Activated CD8-positive, alpha-beta memory T cell treated with anti-CD3 and anti-CD28 coated beads, Interleukin-2, amount 10 ng/mL, durations not matched to agents 7 days and 5 days (primary cell): ENCODE data around the gene TUBGCP2. TPM values are rescaled to one million over a fixed set of nuclear protein-coding genes. Genes with fewer than 3 reads are reported as not detected.

Experiments used
- ATAC-seq: fragments of 150-1000 bp; cut with Tn5 transposase; one replicate; pipeline ENCODE4 v1.10.0; 2021; ENCODE audit warnings: moderate library complexity
- CTCF ChIA-PET: fragments of 350-600 bp; sonication (Branson Sonifier 250); formaldehyde crosslinking; loops from one replicate; lab custom pipeline; 2021; ENCODE audit warnings: antibody characterized with exemption; lab: Charles Lee
- DNase-seq: peaks from one replicate; pipeline ENCODE4 v3.0.0-alpha.2; 2020
- H3K27ac Mint-ChIP-seq: one replicate; pipeline ENCODE4 v1.8.0; 2021; ENCODE audit warnings: mild to moderate bottlenecking, mixed read lengths
- H3K27me3 Mint-ChIP-seq: one replicate; pipeline ENCODE4 v1.8.0; 2021; ENCODE audit warnings: mixed read lengths
- H3K36me3 Mint-ChIP-seq: one replicate; pipeline ENCODE4 v1.8.0; 2021; ENCODE audit warnings: mild to moderate bottlenecking, mixed read lengths
- H3K4me1 Mint-ChIP-seq: one replicate; pipeline ENCODE4 v1.8.0; 2021; ENCODE audit warnings: mixed read lengths
- H3K4me3 Mint-ChIP-seq: one replicate; pipeline ENCODE4 v1.8.0; 2021; ENCODE audit warnings: mild to moderate bottlenecking, moderate library complexity, mixed read lengths
- H3K9me3 Mint-ChIP-seq: one replicate; pipeline ENCODE4 v1.8.0; 2022; ENCODE audit warnings: low read depth, mixed read lengths
- total RNA-seq, 2 experiments: library from RNA; stranded (reverse); gene quantifications; one replicate each; pipeline ENCODE4 v1.2.3, GENCODE V29; 2021

Gene TUBGCP2
- total RNA-seq, 2 experiments from 2014 or later, result 60.4 to 64.7 TPM

- no peak overlapping the region for H3K27ac Mint-ChIP-seq
- H3K4me1 Mint-ChIP-seq, result peaks cover 8% of the 10 kb centered on the region
- no peak for DNase-seq
- no peaks in the 10 kb centered on the region for H3K9me3 Mint-ChIP-seq
- CTCF ChIA-PET, result interaction anchor here (0.9 to 1.4 kb wide), 2 partner anchors 19 to 40 kb away, joined by 3 to 4 read pairs; no protein-coding TSS in a partner anchor
- no peak for ATAC-seq
- H3K27me3 Mint-ChIP-seq, result no peaks in the 10 kb centered on the region
- no peak overlapping the region for H3K4me3 Mint-ChIP-seq
- peaks cover 44% of the 10 kb centered on the region for H3K36me3 Mint-ChIP-seq
These were observed 9.4 kb downstream of the TUBGCP2 start for GRCh38 chr10:133299224-133299623.

DNA sequence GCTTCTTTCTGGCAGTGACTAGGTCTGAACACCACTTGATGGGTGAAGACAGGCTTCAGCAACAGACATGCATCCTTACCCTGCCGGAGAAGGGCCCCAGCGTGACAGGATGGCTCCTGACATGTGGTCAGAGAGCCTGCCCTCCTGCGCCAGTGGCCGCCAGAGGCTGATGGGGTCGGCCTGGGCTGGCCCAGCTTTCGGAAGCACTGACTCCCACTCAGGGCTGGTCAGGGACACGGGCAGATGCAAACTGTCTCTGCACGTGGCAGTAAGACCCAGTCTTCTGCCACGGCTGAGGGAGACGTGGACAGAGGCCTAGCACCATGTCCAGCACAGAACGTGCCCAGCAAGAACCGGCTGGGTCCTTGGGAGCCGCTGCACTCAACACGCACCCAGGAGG, 10.2 kb downstream of the TUBGCP2 start:
- Mint-ChIP-seq H3K4me3 (no peak overlapping the region), H3K36me3 (peaks cover 48% of the 10 kb centered on the region), H3K27ac (no peak overlapping the region), H3K9me3 (no peaks in the 10 kb centered on the region), H3K27me3 (no peaks in the 10 kb centered on the region), H3K4me1 (peaks cover 12% of the 10 kb centered on the region)
- DNase-seq, result no peak
- ATAC-seq, result no peak
- CTCF ChIA-PET, result interaction anchor here (1.4 kb wide), 1 partner anchor 20 kb away, joined by 4 read pairs; no protein-coding TSS in a partner anchor

DNA sequence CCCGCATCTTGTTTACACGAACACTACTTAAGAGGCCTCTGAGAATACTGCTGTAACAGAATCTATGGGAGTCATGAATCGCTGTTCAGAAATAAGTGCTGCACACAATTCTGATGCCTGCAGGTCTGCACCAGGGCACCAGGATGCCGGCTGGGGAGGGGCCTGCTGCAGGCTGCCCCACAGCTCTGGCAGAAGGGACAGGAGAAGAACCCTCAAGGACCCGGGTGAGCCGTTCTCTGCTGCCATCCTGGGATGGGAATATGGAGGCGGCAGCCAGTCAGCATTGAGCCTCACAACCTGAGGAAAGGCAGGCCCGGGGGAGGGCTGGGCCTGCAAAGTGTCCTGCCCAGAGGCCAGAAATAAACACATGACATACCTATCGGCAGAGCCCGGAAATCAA, 11.2 kb downstream of the TUBGCP2 start:
- DNase-seq, result no peak
- CTCF ChIA-PET, result no interaction called here
- H3K27me3 Mint-ChIP-seq, result no peaks in the 10 kb centered on the region
- no peaks in the 10 kb centered on the region for H3K9me3 Mint-ChIP-seq
- peaks cover 12% of the 10 kb centered on the region for H3K4me1 Mint-ChIP-seq
- ATAC-seq, result no peak
- no peak overlapping the region for H3K4me3 Mint-ChIP-seq
- no peak overlapping the region for H3K27ac Mint-ChIP-seq
- H3K36me3 Mint-ChIP-seq, result peaks cover 45% of the 10 kb centered on the region

DNA sequence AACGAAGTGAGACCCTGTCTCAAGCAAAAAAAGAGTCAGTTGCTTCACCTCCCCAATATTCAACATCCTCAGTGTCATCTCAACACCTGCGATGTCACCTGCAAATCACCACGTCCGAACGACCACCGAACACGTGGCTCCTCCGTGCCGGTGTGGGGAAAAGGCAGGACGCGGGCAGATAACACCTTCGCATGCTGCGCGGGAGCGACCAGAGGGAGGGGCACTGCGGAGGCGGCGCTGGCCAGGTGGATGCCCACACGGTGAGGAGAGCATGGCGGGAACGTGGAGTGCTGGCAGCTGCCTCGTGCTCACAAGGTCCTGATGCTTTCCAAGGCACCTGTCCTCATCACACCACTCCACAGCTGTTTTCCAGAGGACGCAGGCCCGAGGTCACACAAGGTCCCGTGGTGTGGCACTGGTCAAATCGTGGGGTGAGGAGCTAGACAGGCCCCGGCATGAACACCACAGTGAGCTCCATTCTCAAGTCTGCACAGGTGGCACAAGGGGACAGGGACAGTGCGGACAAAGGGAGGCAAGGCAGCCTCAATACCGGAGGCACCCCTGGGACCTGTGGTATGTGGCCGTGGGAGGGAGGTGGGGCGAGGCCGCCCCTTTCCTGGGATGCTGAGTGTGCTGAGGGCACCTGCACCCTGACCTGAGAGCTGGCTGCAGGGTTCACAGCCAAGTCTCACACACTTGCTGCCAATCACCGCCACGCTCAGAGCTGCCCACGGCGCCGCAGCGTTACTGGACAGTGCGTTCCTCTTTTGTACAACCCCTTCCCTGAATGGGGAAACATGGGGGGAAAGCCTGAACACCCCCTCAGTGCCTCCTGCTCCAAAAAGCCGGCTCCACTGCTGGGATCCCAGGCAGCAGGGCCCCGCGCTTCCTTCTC, 13.0 kb downstream of the TUBGCP2 start:
- Mint-ChIP-seq H3K27ac (no peak overlapping the region), H3K36me3 (peaks cover 45% of the 10 kb centered on the region), H3K9me3 (no peaks in the 10 kb centered on the region), H3K4me3 (no peak overlapping the region), H3K4me1 (peaks cover 12% of the 10 kb centered on the region), H3K27me3 (no peaks in the 10 kb centered on the region)
- ATAC-seq, result no peak
- DNase-seq, result no peak
- CTCF ChIA-PET, result no interaction called here

DNA sequence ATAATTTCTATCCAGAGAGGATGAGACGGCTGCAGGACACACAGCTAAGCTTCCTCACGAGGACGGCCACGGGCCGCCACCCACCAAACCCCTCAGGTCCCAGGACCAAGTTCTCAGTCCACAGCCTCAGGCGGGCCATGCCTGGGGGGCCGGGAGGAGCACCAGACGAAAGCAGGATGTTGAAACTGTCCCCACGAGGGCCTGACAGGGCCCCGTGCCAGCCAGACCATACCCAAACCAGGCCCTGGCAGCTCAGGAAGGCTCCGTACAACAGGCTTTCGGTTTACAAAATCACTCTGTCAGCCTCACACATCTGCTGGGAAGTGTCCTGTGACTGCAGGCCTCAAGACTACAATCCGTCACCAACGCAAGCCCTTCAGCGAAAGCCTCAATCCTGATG, 14.5 kb downstream of the TUBGCP2 start:
- CTCF ChIA-PET, result interaction anchor here (1.3 kb wide), 1 partner anchor 14 kb away, joined by 4 read pairs; no protein-coding TSS in a partner anchor

DNA sequence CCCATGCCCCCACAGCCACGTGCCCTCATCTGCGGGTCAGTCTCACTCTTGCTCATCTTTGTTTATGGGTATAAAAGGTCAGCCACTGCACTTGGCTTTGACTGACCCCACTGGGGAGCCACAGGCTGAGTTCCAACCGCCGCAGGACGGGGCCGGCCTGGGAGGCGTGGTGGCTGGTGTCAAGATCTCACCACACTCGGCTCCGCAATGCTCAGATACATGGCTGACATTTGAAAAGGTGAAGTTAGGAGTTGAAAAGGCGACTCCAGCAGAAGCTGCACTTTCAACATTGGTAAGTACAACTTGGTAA, 14.9 kb downstream of the TUBGCP2 start:
- DNase-seq (no peak), ATAC-seq (no peak)
- H3K9me3 Mint-ChIP-seq, result no peaks in the 10 kb centered on the region
- CTCF ChIA-PET, result interaction anchor here (1.3 kb wide), 1 partner anchor 14 kb away, joined by 4 read pairs; no protein-coding TSS in a partner anchor
- no peaks in the 10 kb centered on the region for H3K27me3 Mint-ChIP-seq
- H3K36me3 Mint-ChIP-seq, result peaks cover 40% of the 10 kb centered on the region
- H3K4me1 Mint-ChIP-seq, result peaks cover 12% of the 10 kb centered on the region
- no peak overlapping the region for H3K27ac Mint-ChIP-seq
- H3K4me3 Mint-ChIP-seq, result no peak overlapping the region

More for the DNA sequence above, 14.5 kb downstream of the TUBGCP2 start:
- Mint-ChIP-seq H3K27ac (no peak overlapping the region), H3K36me3 (peaks cover 39% of the 10 kb centered on the region), H3K4me3 (no peak overlapping the region), H3K4me1 (peaks cover 12% of the 10 kb centered on the region), H3K27me3 (no peaks in the 10 kb centered on the region), H3K9me3 (no peaks in the 10 kb centered on the region)
- no peak for ATAC-seq
- no peak for DNase-seq

GRCh38 chr10:133292919-133293809, 15.5 kb downstream of the TUBGCP2 start:
- peaks cover 38% of the 10 kb centered on the region for H3K36me3 Mint-ChIP-seq
- H3K4me1 Mint-ChIP-seq, result peaks cover 9% of the 10 kb centered on the region
- CTCF ChIA-PET, result interaction anchor here (0.9 to 1.3 kb wide), 2 partner anchors 11 to 15 kb away, joined by 3 to 4 read pairs; no protein-coding TSS in a partner anchor
- H3K27me3 Mint-ChIP-seq, result no peaks in the 10 kb centered on the region
- no peak overlapping the region for H3K27ac Mint-ChIP-seq
- ATAC-seq (no peak), DNase-seq (no peak)
- H3K4me3 Mint-ChIP-seq, result no peak overlapping the region
- H3K9me3 Mint-ChIP-seq, result no peaks in the 10 kb centered on the region

DNA sequence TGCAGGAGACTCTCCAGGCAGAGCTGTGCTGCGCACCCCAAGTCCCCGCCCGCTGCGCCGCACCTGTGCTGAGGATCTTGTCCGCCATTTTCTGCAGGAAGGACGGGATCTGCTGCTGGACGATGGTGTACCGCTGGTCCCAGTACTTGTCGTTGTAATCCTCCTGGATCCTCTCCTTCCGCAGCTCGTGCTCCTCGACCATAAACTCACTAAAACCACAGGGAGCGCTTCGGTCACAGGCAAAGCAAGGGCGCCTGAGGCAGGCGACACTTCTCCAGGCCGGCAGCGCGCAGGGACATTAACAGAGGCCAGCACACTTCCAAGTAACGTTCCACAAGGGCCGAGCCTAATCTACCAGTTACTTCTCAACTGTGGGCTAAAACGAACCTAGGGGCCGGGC, 18.9 kb downstream of the TUBGCP2 start:
- ATAC-seq, result no peak
- no peaks in the 10 kb centered on the region for H3K9me3 Mint-ChIP-seq
- H3K36me3 Mint-ChIP-seq, result peaks cover 36% of the 10 kb centered on the region
- CTCF ChIA-PET, result no interaction called here
- peaks cover 6% of the 10 kb centered on the region for H3K4me1 Mint-ChIP-seq
- H3K4me3 Mint-ChIP-seq, result no peak overlapping the region
- H3K27me3 Mint-ChIP-seq, result no peaks in the 10 kb centered on the region
- no peak overlapping the region for H3K27ac Mint-ChIP-seq
- DNase-seq, result no peak

- Mint-ChIP-seq H3K4me3 (no peak overlapping the region), H3K27ac (no peak overlapping the region), H3K9me3 (no peaks in the 10 kb centered on the region), H3K36me3 (peaks cover 35% of the 10 kb centered on the region), H3K27me3 (no peaks in the 10 kb centered on the region), H3K4me1 (no peaks in the 10 kb centered on the region)
- CTCF ChIA-PET, result interaction anchor here (0.9 to 1.2 kb wide), 3 partner anchors 10 to 20 kb away, joined by 3 read pairs; partner anchors contain the start of gene ADAM8
- no peak for DNase-seq
- no peak for ATAC-seq
These were observed 20.7 kb downstream of the TUBGCP2 start for GRCh38 chr10:133287832-133288500.

DNA sequence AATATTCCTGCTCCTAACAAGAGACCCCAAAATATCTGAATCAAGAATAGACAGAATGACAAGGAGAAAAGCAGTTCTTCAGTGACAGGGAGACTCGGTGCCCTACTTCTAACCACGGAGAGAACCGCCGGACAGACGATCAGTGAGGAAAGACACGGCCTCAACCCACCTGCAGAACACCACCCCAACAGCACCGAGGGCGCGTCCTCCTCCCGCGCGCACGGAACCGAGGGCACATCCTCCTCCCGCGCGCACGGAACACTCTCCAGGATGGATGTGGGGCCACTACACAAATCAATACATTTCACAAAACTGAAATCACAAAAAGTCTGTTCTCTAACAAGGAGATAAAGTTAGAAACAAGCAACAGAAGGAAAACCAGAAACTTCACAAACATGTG, 22.3 kb downstream of the TUBGCP2 start:
- H3K4me1 Mint-ChIP-seq, result no peaks in the 10 kb centered on the region
- H3K36me3 Mint-ChIP-seq, result peaks cover 38% of the 10 kb centered on the region
- H3K27ac Mint-ChIP-seq, result no peak overlapping the region
- no peaks in the 10 kb centered on the region for H3K9me3 Mint-ChIP-seq
- DNase-seq, result no peak
- no peak overlapping the region for H3K4me3 Mint-ChIP-seq
- H3K27me3 Mint-ChIP-seq, result no peaks in the 10 kb centered on the region
- CTCF ChIA-PET, result interaction anchor here (1.3 kb wide), 1 partner anchor 43 kb away, joined by 3 read pairs; no protein-coding TSS in a partner anchor
- ATAC-seq, result no peak

- no peak for ATAC-seq
- DNase-seq, result no peak
- Mint-ChIP-seq H3K36me3 (peaks cover 32% of the 10 kb centered on the region), H3K9me3 (no peaks in the 10 kb centered on the region), H3K27ac (no peak overlapping the region), H3K4me3 (no peak overlapping the region), H3K27me3 (no peaks in the 10 kb centered on the region), H3K4me1 (no peaks in the 10 kb centered on the region)
- CTCF ChIA-PET, result interaction anchor here (0.8 kb wide), 1 partner anchor 23 kb away, joined by 3 read pairs; no protein-coding TSS in a partner anchor
These were observed 23.5 kb downstream of the TUBGCP2 start for GRCh38 chr10:133285217-133285616.

GRCh38 chr10:133283931-133284330, 24.7 kb downstream of the TUBGCP2 start:
- no peak overlapping the region for H3K4me3 Mint-ChIP-seq
- peaks cover 32% of the 10 kb centered on the region for H3K36me3 Mint-ChIP-seq
- ATAC-seq (no peak), DNase-seq (no peak)
- no peaks in the 10 kb centered on the region for H3K9me3 Mint-ChIP-seq
- CTCF ChIA-PET, result no interaction called here
- no peaks in the 10 kb centered on the region for H3K27me3 Mint-ChIP-seq
- peaks cover 12% of the 10 kb centered on the region for H3K4me1 Mint-ChIP-seq
- H3K27ac Mint-ChIP-seq, result no peak overlapping the region
